GM19351 (cell line): ENCODE results near the gene RASGRP3.

Experiments used
- ATAC-seq: cut with Tn5 transposase; IDR thresholded peaks from one replicate; pipeline ENCODE4 v1.9.1; 2021; ENCODE audit warnings: mild to moderate bottlenecking, moderate library complexity; ENCODE audit not compliant: unreplicated experiment

The RASGRP3 gene

GRCh38 chr2:33518929-33519328, 42.5 kb downstream of the RASGRP3 start:
- ATAC-seq: no peak

GRCh38 chr2:33521791-33522281, 45.4 kb downstream of the RASGRP3 start:
- no peak for ATAC-seq

- ATAC-seq: no peak
Observed at GRCh38 chr2:33522576-33522975, 46.1 kb downstream of the RASGRP3 start.

- ATAC-seq: no peak
Observed at GRCh38 chr2:33525666-33526065, 49.2 kb downstream of the RASGRP3 start.

GRCh38 chr2:33526132-33526531, 49.7 kb downstream of the RASGRP3 start:
- ATAC-seq: peak; percentile 35

DNA sequence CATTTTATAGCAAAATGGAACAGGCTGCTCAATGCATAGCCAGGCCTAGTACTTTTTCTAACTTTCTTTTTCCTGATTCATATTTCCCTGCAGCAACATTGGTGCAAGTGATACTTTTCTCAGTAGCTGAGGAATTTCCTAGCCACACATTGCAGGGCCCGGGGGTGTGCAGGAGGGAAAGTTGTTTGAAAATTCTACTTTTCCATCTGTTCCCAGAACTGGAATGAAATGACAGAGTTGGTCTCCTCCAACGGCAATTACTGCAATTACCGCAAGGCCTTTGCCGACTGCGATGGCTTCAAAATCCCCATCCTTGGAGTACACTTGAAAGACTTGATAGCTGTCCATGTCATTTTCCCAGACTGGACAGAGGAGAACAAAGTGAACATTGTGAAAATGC, 50.5 kb downstream of the RASGRP3 start:
- ATAC-seq: no peak

DNA sequence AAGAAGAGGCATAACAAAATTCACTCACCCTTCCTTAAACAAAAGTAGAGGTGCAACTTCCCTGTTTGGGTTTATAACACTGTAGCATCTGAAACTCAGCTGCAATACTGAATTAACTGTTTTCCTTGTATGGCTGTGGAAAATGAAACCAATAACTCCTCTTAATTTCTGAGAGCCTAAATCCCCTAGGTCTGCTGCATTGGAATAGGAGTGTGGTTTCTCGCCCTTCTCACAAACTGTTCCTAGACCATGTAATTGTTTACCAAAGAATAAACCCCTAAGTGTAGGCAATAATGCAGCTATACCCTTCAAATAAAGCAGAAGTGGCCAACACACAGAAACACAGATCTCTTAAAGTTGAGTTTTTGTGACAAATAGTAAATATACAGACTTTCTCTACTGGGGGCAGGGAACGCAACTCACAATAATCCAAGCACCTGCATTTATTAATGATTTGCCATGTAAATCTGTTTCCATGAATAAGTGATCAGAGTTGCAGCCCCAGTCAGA, 52.0 kb downstream of the RASGRP3 start:
- ATAC-seq: no peak

- ATAC-seq: no peak
Observed at GRCh38 chr2:33529771-33530481, 53.5 kb downstream of the RASGRP3 start.

GRCh38 chr2:33530690-33531548, 54.5 kb downstream of the RASGRP3 start:
- peak; percentile 40 for ATAC-seq

GRCh38 chr2:33531549-33532059, 55.2 kb downstream of the RASGRP3 start:
- no peak for ATAC-seq

GRCh38 chr2:33532146-33532545, 55.7 kb downstream of the RASGRP3 start:
- ATAC-seq: no peak

DNA sequence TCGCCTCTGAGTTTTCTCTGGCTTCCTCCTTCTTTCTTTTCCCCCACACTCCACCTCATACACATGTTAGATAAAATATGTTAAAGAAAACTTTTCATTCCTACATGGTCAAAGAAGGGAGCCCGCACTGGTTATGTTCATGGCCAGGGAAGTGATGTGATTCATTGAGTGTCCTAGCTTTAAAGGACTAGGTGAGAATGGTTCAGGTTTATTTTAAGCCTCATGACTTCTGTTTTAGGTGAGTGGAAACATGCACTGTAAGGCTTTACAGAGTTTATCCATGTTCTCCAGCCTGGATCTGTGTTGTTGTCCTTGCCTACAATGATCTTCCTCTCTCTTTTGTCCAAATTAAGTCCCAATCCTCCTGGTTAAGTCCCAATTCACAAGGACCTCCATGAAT, 56.5 kb downstream of the RASGRP3 start:
- ATAC-seq: no peak

GRCh38 chr2:33535421-33535820, 59.0 kb downstream of the RASGRP3 start:
- no peak for ATAC-seq

DNA sequence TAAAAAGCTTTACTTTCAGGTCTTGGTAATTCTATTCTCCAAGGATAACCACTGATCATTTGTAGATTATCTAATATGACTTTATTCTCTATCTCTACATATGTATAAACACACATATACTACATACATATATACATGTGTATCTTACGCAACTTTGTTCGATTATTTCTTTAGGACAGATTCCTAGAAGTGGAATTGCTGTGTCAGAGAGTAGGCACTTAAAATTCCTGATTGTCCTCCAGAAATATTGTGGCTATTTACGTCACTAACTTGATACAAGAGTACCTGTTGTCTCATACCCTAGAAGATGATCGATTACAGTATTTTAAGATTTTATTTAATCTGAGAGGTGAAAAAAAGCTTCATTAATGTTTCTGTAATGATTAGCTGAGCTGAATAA, 64.8 kb downstream of the RASGRP3 start:
- ATAC-seq: no peak

- no peak for ATAC-seq
Observed at GRCh38 chr2:33550206-33550605, 73.8 kb downstream of the RASGRP3 start.

- ATAC-seq: no peak
Observed at GRCh38 chr2:33552758-33553461, 76.5 kb downstream of the RASGRP3 start.

GRCh38 chr2:33555681-33556080, 79.2 kb downstream of the RASGRP3 start:
- no peak for ATAC-seq

GRCh38 chr2:33559328-33559727, 82.9 kb downstream of the RASGRP3 start:
- ATAC-seq: no peak

GRCh38 chr2:33560017-33560416, 83.6 kb downstream of the RASGRP3 start:
- no peak for ATAC-seq

DNA sequence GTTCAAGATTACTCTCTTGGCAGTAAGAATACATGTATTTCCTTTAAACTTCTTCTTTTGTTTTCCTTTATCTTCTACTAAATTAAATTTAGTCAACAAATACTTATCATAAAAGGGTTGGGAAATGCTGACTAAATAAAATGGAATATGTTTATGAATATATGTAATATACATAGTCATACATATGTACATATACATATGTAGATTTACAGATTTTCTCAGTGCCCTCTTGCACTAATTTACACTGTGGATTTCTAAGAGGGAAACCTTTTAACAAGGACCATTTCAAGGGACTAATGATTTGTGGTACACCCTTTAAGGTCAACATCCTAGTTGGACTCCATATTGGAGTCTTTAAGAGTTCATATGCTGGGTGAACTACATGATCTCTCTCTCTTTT, 85.4 kb downstream of the RASGRP3 start:
- no peak for ATAC-seq

GRCh38 chr2:33570681-33571080, 94.2 kb downstream of the RASGRP3 start:
- peak; percentile 49 for ATAC-seq
